DMS53 treated with DMSO at 0.1 percent for 48 hours (cell line): Measurements from ENCODE around the gene WBP1.
"Not testable (repeated sequence)": the region's sequence is repeated elsewhere in the genome, so short reads cannot be mapped to it uniquely, and the experiment has no call there.

Experiments
- DNase-seq: peaks from one replicate; lab custom pipeline; 2025; ENCODE audit not compliant: unreplicated experiment; lab: John Stamatoyannopoulos, UW

WBP1 gene

DNA sequence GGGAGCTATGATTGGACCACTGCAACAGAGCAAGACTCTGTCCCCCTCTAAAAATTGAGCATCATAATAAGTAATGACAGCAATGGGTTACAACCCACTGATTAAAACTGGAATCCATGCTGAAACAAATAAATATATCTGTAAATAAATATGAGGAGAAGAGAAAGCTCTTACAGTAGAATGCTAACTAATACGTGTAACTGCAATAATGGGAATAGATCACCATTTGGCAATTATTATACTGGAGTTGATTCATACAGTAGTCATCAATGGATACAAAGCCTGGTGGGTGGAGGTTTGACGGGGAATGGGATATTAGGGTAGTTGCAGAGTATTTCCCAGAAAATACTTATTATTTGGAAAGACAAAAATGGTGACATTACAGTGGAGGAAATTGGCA is 9.5 kb upstream of the WBP1 start:
- no peak for DNase-seq

DNA sequence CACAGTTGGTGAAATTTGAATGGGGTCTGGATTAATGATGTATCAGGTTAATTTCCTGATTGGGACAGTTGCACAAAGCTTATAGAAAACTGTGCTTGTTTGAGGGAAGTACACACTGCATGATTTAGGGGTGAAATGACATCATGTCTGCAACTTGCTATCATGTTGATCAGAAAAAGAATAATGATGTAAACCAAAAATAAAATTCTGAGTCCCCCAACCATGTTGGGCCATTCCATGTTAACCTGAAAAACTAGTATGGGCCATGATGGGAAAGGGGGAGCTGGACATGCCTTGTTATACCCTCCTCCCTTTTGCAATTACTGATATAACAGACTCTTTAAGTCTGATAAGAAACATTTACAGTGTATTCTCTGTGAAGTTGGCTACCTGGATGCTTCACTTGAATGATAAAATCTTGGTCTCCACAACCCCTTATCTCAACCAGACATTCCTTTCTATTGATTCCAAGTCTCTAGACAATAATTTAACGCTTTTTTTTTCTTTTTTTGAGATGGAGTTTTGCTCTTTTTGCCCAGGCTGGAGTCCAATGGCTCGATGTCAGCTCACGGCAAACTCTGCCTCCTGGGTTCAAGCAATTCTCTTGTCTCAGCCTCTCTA is 7.6 kb upstream of the WBP1 start:
- no peak for DNase-seq

DNA sequence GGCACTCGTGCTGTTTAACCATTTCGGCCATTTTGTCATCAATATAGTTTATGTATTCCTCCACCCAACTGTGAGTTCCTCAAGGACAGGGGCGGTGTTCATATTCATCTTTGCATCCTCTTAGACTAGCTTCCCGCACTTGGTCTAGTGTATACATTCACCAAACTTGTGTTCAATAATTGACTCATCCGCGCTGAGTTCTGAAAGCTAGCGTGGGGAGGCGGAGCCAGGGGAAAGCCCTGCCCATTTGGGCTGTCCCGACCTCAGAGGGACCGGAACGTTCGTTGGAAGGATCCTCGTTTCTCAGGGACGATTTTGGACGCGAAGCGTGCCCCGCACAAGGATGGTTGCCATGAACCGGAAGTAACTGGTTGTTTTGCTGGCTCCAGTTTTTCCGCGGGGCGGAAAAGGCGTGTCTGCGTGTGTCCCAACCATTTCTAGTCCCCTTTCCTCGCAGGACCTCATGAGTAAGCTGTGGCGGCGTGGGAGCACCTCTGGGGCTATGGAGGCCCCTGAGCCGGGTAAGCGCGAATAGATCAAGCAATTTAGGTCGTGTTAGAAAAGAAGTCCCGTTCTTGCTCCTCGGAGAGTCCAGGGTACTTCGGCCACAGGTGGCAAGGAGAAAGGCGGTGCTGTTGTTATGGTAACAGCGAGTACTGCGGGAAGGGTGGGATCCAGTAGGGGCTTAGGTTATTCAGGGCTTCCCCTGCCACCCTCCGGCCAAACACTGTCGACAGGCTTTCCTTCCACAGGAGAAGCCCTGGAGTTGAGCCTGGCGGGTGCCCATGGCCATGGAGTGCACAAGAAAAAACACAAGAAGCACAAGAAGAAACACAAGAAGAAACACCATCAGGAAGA is 3.4 kb upstream of the WBP1 start, which contains the start of gene INO80B:
Gene INO80B, plus strand, starts transcription at position 434 of the 858 bp plus-strand sequence. Its CDS starts 30 bp downstream, at position 464.
- peak; percentile 92 for DNase-seq

DNA sequence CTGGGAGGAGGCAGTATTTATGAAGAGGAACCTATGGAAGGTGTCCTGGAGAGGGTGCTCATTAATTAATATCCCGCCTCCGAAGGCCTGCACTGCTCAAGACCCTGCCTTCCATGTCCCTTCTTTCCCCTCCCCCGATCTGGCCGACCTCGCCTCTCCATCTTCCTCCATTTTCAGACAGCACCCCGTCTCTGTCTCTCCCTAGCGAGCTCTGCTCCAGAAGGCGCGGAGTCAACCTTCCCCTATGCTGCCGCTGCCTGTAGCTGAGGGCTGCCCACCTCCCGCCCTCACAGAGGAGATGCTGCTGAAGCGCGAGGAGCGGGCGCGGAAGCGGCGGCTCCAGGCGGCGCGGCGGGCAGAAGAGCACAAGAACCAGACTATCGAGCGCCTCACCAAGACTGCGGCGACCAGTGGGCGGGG is 1.1 kb upstream of the WBP1 start:
- peak; percentile 55 for DNase-seq

DNA sequence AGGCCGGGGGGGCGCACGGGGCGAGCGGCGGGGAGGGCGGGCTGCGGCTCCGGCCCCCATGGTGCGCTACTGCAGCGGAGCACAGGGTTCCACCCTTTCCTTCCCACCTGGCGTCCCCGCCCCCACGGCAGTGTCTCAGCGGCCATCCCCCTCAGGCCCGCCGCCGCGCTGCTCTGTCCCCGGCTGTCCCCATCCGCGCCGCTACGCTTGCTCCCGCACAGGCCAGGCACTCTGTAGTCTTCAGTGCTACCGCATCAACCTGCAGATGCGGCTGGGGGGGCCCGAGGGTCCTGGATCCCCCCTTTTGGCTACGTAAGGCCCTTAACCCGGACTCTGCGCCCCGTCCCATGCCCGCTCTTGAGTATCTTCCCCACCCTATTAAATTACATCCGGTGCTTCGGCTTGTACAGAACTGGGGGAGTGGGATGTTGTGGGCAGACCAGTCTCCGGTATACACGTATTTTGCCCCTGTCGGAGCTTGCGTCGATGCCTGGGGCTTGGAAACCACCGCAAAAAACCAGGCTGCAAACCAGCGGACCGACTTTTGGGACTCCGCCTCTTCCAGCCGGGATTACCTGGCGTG is 598 bp upstream of the WBP1 start:
- DNase-seq = no peak

DNA sequence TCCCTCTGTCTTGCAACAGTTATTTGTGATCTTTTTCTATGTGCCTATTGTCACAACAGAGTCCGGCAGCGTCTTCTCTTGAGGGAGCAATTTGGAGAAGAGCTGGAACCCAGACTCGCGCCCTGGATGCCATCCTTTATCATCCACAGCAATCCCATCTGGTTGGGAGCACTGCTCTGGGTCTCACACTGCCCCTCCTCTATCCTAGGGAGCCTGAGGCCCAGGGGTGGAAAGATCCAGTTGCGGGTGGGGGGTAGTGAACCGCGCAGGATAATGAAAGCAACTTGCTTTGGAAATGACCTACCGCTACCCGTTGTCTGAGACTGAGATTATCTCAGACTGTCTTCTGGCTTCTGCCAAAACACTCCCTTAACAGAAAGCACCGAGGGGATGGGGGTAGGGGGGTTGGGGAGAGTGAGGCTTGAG is 713 bp downstream of the WBP1 start:
- DNase-seq = peak; percentile 48

DNA sequence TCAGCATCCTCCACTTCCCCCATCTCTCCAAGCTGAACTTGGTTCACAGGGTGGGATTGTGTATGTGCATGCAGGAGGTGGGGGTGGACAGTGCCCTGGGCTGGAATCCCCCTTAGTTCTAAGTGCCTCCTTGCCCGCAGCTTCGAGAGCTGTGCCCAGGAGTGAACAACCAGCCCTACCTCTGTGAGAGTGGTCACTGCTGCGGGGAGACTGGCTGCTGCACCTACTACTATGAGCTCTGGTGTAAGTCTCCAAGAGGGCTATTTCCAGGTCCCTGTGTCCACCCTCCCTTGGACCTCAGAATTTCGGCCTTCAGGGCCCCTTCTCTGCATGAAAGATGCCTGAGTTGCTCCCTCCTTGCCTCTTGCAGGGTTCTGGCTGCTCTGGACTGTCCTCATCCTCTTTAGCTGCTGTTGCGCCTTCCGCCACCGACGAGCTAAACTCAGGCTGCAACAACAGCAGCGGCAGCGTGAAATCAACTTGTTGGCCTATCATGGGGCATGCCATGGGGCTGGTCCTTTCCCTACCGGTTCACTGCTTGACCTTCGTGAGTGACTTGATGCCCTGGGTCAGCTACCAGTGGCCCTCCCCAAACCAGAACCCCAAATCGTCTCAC is 1.4 kb downstream of the WBP1 start:
- not testable (repeated sequence) for DNase-seq

DNA sequence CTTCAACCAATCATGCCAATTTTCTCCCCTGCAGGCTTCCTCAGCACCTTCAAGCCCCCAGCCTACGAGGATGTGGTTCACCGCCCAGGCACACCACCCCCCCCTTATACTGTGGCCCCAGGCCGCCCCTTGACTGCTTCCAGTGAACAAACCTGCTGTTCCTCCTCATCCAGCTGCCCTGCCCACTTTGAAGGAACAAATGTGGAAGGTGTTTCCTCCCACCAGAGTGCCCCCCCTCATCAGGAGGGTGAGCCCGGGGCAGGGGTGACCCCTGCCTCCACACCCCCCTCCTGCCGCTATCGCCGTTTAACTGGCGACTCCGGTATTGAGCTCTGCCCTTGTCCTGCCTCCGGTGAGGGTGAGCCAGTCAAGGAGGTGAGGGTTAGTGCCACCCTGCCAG is 1.9 kb downstream of the WBP1 start:
- DNase-seq = not testable (repeated sequence)

DNA sequence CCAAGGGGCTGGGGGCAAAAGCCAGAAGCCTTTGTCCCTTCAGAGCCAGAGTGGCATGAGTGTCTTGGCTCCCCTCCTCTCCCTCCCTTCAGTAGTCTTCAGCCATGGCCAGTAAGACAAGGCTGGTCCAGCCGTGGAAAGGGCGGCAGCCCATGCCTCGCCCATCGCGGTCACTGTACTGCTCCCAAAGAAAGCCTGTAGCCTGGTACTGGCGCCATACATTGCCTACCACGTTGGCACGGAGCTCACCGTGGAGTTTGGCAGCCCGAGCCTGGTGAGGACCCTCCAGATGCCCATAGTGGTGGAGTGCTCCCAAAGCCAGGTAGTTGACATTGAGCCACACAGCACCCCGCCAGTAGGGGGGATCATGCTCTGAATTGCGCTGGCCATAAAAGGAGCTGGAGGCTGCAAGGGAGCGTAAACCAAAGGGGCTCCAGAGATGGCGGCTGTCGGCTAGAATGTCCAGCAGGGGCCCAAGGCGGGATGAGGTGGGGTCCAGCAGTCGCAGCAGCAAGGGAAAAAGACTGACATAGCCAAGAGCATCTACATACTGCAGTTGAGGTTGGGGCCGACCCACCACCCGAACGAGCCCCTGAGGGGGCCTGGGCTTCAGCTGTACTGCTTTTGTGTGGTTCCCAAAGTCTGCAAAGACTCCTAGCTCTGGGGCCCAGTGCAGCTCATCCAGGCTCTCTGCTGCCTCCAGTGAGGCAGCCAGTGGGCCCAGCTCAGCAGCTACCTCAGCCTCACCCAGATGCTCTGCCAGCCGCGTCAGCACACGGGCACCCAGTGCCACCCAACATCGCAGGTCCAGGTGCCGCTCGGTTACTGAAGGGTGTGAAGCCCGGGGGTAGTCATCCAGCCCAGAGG is 3.2 kb downstream of the WBP1 start:
- DNase-seq = no peak

DNA sequence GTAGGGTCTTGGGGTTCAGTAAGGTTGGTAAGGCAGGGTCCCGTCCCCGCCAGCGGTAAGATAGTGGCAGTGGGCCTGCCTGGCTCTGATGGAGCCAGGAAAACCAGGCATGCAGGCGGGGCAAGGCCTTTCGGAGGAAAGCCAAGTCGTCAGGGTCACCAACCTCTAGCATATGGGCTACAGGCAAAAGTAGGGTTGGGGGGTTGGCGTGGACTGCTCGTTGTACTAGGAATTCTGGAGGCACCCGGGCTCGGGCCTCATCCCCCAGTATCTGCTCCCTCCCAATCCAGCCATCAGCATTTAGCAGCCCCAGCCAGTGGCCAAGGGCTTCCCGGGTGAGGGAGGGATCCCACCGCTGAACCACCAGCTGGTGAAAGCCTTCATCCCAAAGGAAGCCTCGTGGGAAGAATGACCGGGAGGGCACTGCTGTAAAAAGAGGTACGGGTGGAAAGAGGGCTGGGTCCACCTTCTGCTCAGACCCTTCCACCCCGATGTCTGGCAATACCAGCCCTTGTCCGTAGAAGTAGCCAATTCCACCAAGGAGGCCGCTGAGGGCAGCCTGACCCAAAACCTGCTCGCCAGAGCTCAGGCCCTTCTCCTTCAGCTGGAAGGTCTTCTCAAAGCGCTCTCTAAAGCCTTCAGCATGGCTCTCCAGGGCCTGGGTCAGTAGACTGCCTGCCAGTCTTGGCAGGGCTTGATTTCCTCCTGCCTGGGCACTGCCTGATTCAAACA is 4.0 kb downstream of the WBP1 start:
- no peak for DNase-seq

DNA sequence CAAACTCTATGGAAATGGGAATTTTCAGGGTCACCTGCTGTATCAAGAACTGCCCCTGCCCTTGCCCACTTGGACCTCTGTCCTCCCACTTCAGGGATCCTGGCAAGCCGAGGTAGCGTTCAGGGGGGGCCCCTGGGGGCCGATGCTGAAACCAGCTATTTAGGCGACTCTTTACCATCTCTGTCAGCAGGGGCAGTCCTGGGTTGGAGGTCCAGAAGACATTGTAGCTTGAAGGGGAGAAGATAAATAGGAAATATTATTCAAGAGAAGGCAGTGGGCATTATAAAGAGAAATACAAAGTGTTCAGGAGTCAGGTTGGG is 4.5 kb downstream of the WBP1 start:
- DNase-seq = no peak

DNA sequence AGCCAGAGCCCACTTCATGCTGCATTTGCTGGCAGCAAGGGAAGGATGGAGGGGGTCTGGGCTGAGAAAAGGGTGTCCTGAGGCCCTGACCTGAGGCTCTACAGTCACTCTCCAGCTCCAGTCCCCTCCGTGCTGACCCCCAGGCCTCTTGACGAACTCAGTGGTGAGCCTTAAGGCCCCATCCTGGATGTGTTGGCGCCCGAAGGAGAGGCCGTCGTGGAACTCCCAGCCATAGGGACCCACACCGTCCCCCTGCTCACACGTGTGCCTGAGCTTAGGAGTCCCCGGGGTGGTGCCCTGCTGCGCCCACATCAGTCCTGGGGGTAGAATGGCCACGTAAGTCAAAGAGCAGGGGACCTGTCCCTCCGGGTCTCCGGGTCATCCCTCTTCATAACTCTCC is 6.2 kb downstream of the WBP1 start:
- DNase-seq = no peak

DNA sequence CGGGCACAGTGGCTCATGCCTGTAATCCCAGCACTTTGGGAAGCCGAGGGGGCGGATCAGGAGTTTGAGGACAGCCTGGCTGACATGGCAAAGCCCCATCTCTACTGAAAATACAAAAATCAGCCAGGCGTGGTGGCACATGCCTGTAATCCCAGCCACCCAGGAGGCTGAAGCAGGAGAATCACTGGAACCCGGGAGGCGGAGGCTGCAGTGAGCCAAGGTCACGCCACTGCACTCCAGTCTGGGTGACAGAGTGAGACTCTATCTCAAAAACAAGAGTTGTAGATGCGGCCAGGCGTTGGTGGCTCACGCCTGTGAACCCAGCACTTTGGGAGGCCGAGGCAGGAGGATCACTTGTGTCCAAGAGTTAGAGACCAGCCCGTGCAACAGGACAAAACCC is 12.5 kb downstream of the WBP1 start:
- not testable (repeated sequence) for DNase-seq

DNA sequence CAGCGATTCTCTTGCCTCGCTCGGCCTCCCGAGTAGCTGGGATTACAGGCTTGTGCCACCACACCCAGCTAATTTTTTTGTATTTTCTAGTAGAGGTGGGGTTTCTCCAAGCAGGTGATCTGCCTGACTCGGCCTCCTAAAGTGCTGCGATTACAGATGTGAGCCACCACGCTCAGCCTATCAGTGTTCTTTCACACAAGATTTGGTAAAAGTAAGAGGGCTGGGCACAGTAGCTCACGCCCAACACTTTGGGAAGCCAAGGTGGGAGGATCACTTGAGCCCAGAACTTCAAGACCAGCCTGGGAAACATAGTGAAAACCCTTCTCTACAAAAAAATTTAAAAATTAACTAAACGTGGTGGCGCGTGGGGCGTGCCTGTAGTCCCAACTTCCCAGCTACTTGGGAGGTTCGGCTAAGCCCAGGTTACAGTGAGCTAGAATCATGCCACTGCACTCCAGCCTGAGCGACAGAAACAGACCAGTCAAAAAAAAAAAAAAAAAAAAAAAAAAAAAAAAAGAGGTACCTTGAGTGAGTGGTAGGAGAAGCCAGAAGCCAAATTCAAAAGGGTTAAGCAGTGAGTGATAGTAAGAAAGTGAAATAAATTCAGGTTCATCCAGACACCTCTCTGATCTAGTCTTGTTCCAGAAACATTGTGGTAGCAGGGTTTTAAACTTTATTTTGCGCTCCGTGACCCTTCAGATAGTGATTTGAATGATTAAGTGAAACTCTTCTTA is 13.3 kb downstream of the WBP1 start:
- DNase-seq = no peak

DNA sequence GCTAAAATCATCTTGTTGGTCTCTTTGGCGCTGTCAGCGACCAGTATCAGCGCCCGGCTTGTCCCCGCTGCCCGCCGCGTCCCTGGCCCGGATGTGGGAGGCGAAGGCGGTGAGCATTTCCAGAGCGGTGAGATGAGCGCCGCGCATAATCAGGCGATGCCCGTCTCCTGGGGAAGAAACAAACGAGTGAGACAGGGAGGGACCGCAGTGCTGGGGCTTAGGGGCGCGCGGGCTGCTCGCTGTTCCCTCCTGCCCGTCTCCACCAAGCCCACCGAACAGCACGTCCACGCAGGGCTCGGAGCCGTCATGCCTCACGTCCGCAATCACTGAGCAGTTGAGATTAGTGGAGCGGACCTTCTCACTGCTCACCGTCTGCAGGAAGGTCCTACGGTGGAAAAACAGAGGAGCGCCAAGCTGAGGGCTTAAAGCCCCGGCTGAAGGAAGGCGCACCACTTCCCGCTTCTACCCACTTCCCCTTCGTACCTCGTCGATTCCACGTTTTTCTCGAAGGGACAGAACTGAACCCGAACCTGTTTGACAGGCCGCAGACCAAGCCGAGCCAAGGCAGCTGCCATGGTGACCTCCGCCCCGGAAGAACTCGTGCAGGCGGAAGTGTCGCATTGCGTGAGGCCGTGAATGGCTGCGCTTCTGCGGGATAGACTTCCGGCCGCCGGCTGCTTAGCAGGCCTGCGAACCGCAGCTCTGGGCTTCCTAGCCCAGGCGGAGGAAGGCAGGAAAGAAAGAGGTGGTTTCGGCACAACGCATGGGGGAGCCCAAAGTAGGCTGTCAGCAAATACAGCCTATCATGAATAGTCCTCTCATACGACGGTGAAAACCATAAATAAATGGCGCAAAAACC is 14.1 kb downstream of the WBP1 start, which contains the start of gene MRPL53:
Gene MRPL53, minus strand, starts transcription at position 595 of the 859 bp plus-strand sequence. Its CDS starts 20 bp downstream, at position 575.
- DNase-seq = peak; percentile 87

DNA sequence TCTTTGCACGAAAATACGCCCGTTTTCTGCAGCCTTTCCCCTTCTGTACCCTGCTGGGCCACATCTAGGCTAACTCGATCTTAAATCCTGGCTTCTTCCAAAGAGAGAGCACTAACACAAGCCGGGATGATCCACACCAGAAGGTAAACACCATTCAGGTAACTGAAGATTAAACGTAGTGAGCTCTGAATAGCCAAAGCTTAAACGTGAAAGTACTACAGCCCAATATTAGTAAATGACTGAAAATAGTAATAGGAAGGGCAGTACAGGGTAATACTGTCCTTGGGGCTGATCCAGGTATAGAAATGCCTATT is 14.7 kb downstream of the WBP1 start:
- DNase-seq = no peak

DNA sequence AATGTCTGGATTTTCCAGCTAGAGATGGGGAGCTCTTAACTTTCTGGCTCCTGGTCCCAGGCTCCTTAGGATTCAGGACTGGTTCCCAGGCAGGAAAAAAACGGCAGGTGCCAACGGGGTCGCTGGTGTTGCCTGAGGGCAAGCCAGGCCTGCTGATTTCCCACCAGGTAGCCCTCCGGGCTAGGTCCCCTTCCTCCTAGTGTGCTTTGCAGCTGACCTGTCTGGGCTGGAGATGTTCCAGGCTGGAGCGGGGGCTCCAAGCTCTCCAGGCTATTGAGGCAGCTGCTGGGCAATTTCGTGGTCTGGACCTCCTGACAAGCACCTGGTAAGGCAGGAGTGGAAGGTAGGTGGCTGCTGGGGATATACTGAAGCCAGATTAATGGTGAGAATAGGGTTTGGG is 16.2 kb downstream of the WBP1 start:
- DNase-seq = no peak

DNA sequence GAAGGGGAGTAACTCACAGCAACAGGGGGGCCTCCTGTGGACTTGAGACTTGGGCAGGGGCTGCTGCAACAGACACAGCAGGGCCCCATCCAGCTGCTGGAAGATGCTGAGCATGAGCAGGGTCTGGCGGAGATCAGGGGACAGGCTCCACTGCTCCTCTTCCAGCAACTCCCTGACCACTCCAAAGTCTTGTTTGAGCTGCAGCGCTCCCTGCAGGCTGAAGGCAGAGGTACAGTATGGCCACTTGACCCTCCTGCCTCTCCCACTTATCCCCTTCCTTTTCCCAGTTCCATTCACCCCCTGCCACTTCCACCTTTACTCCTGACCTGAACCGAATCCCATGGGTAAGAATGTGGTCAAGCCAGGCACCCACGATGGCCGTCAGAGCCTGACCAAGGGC is 16.7 kb downstream of the WBP1 start:
- no peak for DNase-seq

DNA sequence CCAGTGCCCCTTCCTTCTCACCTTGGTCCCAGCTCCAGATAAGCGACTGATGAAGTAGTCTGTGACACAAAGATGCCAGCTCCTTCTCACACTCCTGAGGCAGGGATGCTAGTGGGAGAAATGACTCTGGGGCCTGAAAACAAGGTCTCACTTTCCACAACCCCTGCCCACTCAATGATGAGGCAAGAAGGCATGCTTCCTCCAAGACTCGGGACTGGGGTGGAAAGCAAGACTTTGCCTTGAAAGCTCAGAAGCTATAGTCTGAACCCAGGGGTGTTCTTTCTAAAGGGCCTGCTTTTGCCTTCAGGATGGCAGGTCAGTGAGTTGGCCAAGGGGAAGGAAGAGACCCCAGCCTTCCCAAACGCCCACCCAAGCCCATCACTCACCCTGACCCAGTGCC is 23.2 kb downstream of the WBP1 start:
- DNase-seq = no peak
